ENCODE data around the gene TRIP12.

- TF ChIP-seq CTCF (IDR thresholded peaks at IDR 0.05) (no peak), POLR2A (IDR thresholded peaks at IDR 0.05) (no peak)
Measured at GRCh38 chr2:229922449-229923386, 909 bp upstream of the TRIP12 start, which contains the start of gene FBXO36.

All from Peyer's patch (tissue), 4 donors.